ENCODE data around the gene C4B. TPM values are rescaled to one million over a fixed set of nuclear protein-coding genes. Genes with fewer than 3 reads are reported as not detected.

The C4B gene
- total and polyA plus RNA-seq, 3 experiments from 2014 or later, result 0.70 to 3.7 (median 2.2) TPM

DNA sequence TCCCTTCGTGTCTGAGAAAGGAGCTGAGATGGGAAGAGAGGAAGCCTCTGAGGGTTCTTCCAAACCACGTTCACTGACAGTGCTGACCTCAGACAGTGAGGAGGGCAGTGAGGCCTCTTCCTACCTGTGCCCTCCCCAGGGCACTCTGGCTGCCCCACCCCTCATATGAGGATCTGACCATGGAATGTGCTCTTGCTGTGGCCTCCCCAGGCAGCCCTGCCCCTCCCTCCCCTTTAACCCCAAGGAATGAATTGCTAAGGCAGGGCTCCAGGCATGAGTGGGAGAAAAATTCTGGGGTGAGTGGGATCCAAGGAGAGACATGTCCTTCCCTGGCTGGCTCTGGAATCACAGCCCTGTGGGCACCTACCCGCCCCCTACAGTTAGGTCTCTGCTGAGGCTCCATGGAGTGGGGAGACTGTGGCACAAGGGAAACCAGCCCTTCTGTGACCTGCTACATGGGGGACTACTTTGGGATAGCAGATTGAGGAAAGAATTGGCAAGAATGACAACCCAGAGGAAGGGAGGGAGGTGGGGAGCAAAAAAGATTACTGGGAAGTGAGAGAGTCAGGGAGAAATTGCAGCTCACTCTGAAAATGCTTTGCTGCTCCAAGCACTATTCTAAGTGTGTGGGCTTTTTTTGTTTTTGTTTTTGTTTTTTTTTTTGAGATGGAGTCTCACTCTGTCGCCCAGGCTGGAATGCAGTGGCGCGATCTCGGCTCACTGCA lies 65.1 kb downstream of the C4B start:
- Histone ChIP-seq H3K4me3 (ENCODE audit: low read length) (no peak overlapping the region), H3K27ac (ENCODE audit: low read depth, low read length) (no peak overlapping the region), H3K27me3 (ENCODE audit: insufficient read depth, low read length, poor library complexity, severe bottlenecking) (no peaks in the 10 kb centered on the region), H3K9me3 (ENCODE audit: low read length) (no peaks in the 10 kb centered on the region), H3K4me1 (ENCODE audit: insufficient read depth, low read length) (no peaks in the 10 kb centered on the region), H3K36me3 (ENCODE audit: insufficient read depth, low read length) (no peaks in the 10 kb centered on the region)
- H3K4me1 Mint-ChIP-seq, result no peaks in the 10 kb centered on the region
- CTCF ChIA-PET, result no interaction called here
- H3K9me3 Mint-ChIP-seq, result no peaks in the 10 kb centered on the region
- H3K27ac Mint-ChIP-seq, result no peak overlapping the region
- peaks cover 6 to 28% of the 10 kb centered on the region in 2 donors for H3K27me3 Mint-ChIP-seq
- H3K4me3 Mint-ChIP-seq, result no peak overlapping the region
- H3K36me3 Mint-ChIP-seq, result peaks cover 0 to 5% (median 0%) of the 10 kb centered on the region in 3 donors
- no peak for DNase-seq
- POLR2A ChIA-PET, result no interaction called here

DNA sequence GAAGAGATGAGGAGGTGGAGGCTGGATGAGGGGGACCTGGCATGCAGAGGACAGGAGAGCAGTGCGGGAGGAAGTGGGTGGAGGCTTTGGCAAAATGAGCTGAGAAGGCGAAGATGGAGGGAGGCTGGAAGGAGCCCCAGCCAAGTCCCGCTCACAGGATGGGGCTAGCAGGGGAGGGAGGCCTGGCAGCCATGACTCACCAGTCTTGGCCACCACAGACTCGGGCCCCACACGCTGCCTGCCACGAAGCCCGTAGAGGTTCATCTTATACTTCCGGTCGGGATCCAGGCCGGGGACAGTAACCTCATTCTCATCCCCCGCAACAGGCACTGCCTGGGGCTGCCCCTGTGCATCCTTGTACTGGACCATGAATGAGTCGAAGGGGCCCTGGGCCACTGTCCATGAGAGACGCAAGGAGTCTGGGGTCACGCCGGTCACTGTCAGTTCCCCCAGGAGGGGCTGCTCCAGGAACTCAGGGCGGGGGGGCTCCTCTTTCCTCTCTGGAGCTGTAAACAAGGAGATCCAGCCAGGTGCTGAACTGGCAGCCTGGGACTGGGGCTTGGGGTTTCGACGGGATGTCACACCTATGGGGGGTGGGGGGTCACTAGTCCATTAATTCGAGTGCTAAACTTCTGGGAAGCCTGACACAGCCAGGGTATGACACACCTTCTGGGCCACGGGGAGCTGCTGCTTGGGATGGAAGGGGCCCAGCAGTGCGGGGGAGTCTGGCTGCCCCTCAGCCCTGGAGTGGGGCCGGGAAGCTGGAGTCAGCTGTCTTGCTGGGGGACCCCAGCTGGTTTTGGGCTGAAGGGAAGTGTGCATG lies 66.8 kb downstream of the C4B start:
- Histone ChIP-seq H3K27me3 (ENCODE audit: insufficient read depth, low read length, poor library complexity, severe bottlenecking) (no peaks in the 10 kb centered on the region), H3K4me1 (ENCODE audit: insufficient read depth, low read length) (no peaks in the 10 kb centered on the region), H3K27ac (ENCODE audit: low read depth, low read length) (no peak overlapping the region), H3K4me3 (ENCODE audit: low read length) (no peak overlapping the region), H3K9me3 (ENCODE audit: low read length) (no peaks in the 10 kb centered on the region), H3K36me3 (ENCODE audit: insufficient read depth, low read length) (no peaks in the 10 kb centered on the region)
- Mint-ChIP-seq H3K27ac (peak overlapping the region in 2 of 8 donors; percentile 68 to 78), H3K4me3 (no peak overlapping the region), H3K9me3 (no peaks in the 10 kb centered on the region), H3K36me3 (peaks cover 0 to 5% (median 0%) of the 10 kb centered on the region in 3 donors), H3K27me3 (peaks cover 12 to 36% of the 10 kb centered on the region in 2 donors), H3K4me1 (no peaks in the 10 kb centered on the region)
- ChIA-PET CTCF (no interaction called here), POLR2A (no interaction called here)
- no peak for DNase-seq

DNA sequence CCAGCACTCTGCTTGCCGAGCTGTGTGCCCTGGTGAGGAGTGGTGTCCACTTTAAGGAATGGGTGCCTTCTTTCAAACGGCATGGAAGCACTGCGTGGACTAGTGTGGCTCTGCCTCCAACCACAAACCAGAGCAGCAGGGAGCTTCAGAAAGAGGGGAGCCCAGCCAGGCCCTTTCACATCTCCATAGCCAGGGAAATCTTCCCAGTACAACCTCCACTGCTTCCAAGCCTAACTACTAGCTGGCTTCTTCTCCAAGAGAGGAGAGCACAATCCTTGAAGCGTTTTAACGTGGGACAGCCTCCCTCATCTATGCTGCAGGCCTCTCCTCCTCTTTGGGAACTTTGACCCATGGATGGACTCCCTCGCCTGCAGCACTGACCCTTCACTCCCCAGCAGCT lies 67.9 kb downstream of the C4B start:
- POLR2A ChIA-PET, result interaction anchor here (0.5 kb wide), 1 partner anchor 273 kb away, joined by 3 read pairs; no protein-coding TSS in a partner anchor
- no peaks in the 10 kb centered on the region for H3K4me1 ChIP-seq (ENCODE audit: insufficient read depth, low read length)
- no peak overlapping the region for H3K4me3 ChIP-seq (ENCODE audit: low read length)
- H3K9me3 ChIP-seq (ENCODE audit: low read length), result no peaks in the 10 kb centered on the region
- H3K27me3 ChIP-seq (ENCODE audit: insufficient read depth, low read length, poor library complexity, severe bottlenecking), result no peaks in the 10 kb centered on the region
- H3K4me1 Mint-ChIP-seq, result peaks cover 0 to 6% (median 0%) of the 10 kb centered on the region in 3 donors
- H3K36me3 Mint-ChIP-seq, result peaks cover 0 to 5% (median 0%) of the 10 kb centered on the region in 3 donors
- DNase-seq, result no peak
- CTCF ChIA-PET, result no interaction called here
- no peaks in the 10 kb centered on the region for H3K36me3 ChIP-seq (ENCODE audit: insufficient read depth, low read length)
- H3K9me3 Mint-ChIP-seq, result no peaks in the 10 kb centered on the region
- no peak overlapping the region for H3K4me3 Mint-ChIP-seq
- no peak overlapping the region for H3K27ac ChIP-seq (ENCODE audit: low read depth, low read length)
- peaks cover 18 to 43% of the 10 kb centered on the region in 2 donors for H3K27me3 Mint-ChIP-seq
- no peak overlapping the region for H3K27ac Mint-ChIP-seq

DNA sequence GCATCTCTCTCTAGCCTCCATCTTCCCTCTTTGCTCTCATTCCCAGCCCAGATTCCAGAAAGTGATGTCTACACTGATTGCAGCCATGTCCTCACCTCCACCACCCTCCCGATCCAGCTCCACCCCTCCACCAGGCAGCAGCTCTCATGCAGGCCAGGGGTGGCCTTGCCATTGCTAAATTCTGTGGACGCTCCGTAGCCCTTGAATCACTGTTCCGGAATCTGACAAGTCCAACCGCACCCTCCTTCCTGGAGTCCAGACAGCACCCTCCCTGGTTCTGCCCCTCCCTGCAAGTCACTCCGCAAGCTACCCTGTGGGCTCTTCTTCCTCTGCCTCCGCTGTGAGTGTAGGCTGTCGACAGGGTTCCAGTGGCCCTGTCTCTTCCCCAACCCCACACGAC lies 68.3 kb downstream of the C4B start:
- POLR2A ChIA-PET, result interaction anchor here (0.5 kb wide), 1 partner anchor 56 kb away, joined by 5 read pairs; no protein-coding TSS in a partner anchor
- Mint-ChIP-seq H3K9me3 (no peaks in the 10 kb centered on the region), H3K4me3 (no peak overlapping the region), H3K4me1 (peaks cover 0 to 6% (median 0%) of the 10 kb centered on the region in 3 donors), H3K27me3 (peaks cover 18 to 43% of the 10 kb centered on the region in 2 donors), H3K36me3 (peaks cover 0 to 5% (median 0%) of the 10 kb centered on the region in 3 donors), H3K27ac (peak overlapping the region in 2 of 8 donors; percentile 40 to 93)
- CTCF ChIA-PET, result no interaction called here
- Histone ChIP-seq H3K4me1 (ENCODE audit: insufficient read depth, low read length) (no peaks in the 10 kb centered on the region), H3K36me3 (ENCODE audit: insufficient read depth, low read length) (no peaks in the 10 kb centered on the region), H3K9me3 (ENCODE audit: low read length) (no peaks in the 10 kb centered on the region), H3K27ac (ENCODE audit: low read depth, low read length) (no peak overlapping the region), H3K4me3 (ENCODE audit: low read length) (no peak overlapping the region), H3K27me3 (ENCODE audit: insufficient read depth, low read length, poor library complexity, severe bottlenecking) (no peaks in the 10 kb centered on the region)
- no peak for DNase-seq

DNA sequence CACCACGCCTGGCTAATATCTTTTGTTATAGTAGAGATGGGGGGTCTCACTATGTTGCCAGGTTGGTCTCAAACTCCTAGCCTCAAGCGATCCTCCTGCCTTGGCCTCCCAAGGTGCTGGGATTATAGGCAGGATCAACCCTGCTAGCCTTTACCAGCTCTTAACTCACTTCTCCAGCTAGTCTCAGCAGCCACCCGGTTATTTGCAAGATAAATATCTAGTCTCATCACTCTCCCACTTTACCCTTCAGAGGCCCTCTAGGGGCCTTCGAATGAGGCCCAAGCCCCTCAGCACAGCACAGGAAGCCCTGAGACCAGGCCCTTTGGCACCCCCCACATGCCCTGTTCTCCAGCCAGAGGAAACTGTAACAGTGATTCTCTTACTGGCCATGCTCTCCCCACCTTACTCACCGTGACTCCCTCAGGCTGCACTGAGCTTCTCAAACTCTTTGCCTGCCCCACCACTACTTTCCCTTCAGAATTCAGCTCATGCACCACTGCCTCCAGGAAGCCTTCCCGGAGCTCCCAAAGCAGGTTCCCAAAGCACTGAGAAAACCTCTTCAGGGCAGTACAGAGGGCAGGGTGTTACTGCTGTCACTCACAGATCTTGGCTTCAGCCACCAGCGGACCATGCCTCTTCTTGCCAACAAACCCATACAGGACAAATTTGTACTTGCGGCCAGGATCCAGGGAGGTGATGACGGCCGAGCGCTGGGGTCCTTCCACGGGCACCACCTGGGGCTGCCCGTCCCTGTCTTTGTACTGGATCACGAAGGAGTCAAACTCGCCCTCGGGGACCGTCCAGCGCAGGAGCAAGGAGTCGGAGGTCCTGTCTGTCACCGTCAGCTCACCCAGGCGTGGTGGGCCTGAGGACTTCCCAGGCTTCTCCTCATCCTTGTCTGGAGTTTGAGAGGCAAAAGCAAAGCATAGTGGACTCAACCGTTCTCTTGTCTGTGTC lies 69.5 kb downstream of the C4B start:
- Histone ChIP-seq H3K9me3 (ENCODE audit: low read length) (no peaks in the 10 kb centered on the region), H3K4me3 (ENCODE audit: low read length) (no peak overlapping the region), H3K36me3 (ENCODE audit: insufficient read depth, low read length) (no peaks in the 10 kb centered on the region), H3K27me3 (ENCODE audit: insufficient read depth, low read length, poor library complexity, severe bottlenecking) (no peaks in the 10 kb centered on the region), H3K27ac (ENCODE audit: low read depth, low read length) (no peak overlapping the region), H3K4me1 (ENCODE audit: insufficient read depth, low read length) (no peaks in the 10 kb centered on the region)
- Mint-ChIP-seq H3K36me3 (peaks cover 0 to 5% (median 0%) of the 10 kb centered on the region in 3 donors), H3K9me3 (no peaks in the 10 kb centered on the region), H3K4me1 (peaks cover 0 to 6% (median 0%) of the 10 kb centered on the region in 3 donors), H3K27me3 (peaks cover 18 to 43% of the 10 kb centered on the region in 2 donors), H3K27ac (peak overlapping the region in 1 of 8 donors; percentile 41), H3K4me3 (no peak overlapping the region)
- DNase-seq, result no peak
- CTCF ChIA-PET, result interaction anchor here (1.7 kb wide), 1 partner anchor 11 kb away, joined by 4 read pairs; no protein-coding TSS in a partner anchor
- POLR2A ChIA-PET, result no interaction called here

DNA sequence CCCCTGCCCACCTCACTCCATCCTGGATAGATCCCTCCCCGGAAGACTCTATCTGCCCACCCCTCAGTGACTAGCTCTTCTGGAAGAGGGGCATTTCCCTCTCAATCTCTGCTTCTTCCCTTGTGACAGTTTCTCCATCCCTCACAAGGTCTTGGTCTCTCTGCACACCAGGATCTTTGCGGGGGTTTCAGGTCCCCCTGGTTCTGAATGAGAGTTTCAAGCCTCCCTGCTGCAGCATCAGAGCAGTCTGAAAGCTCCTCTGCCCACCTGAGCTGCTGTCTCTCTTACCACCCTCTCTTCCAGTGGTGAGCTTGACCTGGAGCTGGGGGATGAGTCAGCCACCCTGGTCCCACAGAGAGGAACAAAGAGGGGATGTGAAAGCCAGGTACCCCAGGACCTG lies 70.2 kb downstream of the C4B start:
- Histone ChIP-seq H3K27me3 (ENCODE audit: insufficient read depth, low read length, poor library complexity, severe bottlenecking) (no peaks in the 10 kb centered on the region), H3K4me3 (ENCODE audit: low read length) (no peak overlapping the region), H3K36me3 (ENCODE audit: insufficient read depth, low read length) (no peaks in the 10 kb centered on the region), H3K27ac (ENCODE audit: low read depth, low read length) (no peak overlapping the region), H3K9me3 (ENCODE audit: low read length) (no peaks in the 10 kb centered on the region), H3K4me1 (ENCODE audit: insufficient read depth, low read length) (no peaks in the 10 kb centered on the region)
- no peak overlapping the region for H3K4me3 Mint-ChIP-seq
- peaks cover 18 to 46% of the 10 kb centered on the region in 2 donors for H3K27me3 Mint-ChIP-seq
- H3K4me1 Mint-ChIP-seq, result peaks cover 0 to 6% (median 0%) of the 10 kb centered on the region in 3 donors
- no peak for DNase-seq
- peaks cover 0 to 5% (median 0%) of the 10 kb centered on the region in 3 donors for H3K36me3 Mint-ChIP-seq
- H3K27ac Mint-ChIP-seq, result no peak overlapping the region
- ChIA-PET CTCF (interaction anchor here (1.7 kb wide), 1 partner anchor 10 kb away, joined by 4 read pairs; no protein-coding TSS in a partner anchor), POLR2A (no interaction called here)
- no peaks in the 10 kb centered on the region for H3K9me3 Mint-ChIP-seq

Data from CD8-positive, alpha-beta memory T cell (primary cell).